A549 (cell line): ENCODE measurements around the gene RASL11B. TPM values are rescaled to one million over a fixed set of nuclear protein-coding genes. Genes with fewer than 3 reads are reported as not detected.

Experiments
- ATAC-seq, 2 experiments: fragments of 200-7000 bp in 1 of 2; fragments of >200 bp in 1 of 2; cut with Nextera tagmentation in 1 of 2; cut with Tn5 transposase in 1 of 2; 3 replicates each; pipeline versions ENCODE4 v1.8.0 to v1.9.1; 2018 to 2020; ENCODE audit warnings: mild to moderate bottlenecking in 1 of 2, moderate library complexity in 1 of 2
- CTCF ChIA-PET: fragments of 300-600 bp; sonication (Branson Sonifier 250); formaldehyde crosslinking; extraction: SDS; loops from one replicate; lab custom pipeline; 2021; ENCODE audit warnings: antibody characterized with exemption, inconsistent platforms; lab: Yijun Ruan, JAX
- POLR2A ChIA-PET: fragments of 350-600 bp; formaldehyde crosslinking; extraction: SDS; loops from one replicate; lab custom pipeline; 2021; ENCODE audit warnings: antibody characterized with exemption, inconsistent platforms; lab: Yijun Ruan, JAX
- DNase-seq, 2 experiments: peaks; one replicate each; pipeline versions ENCODE4 v3.0.0 to v3.0.0-alpha.2; 2011 to 2016; ENCODE audit warnings: low read depth in 1 of 2, low spot score in 1 of 2
- FAIRE-seq: peaks from 2 replicates; lab custom pipeline; 2011; peaks lifted over from hg19 to GRCh38; lab: Jason Lieb, UNC
- H3K27ac ChIP-seq, 2 experiments: fragments of >200 bp; sonication (Bioruptor Twin); formaldehyde crosslinking; 3 replicates each; pipeline ENCODE4 v1.5.1; 2016 to 2017
- H3K4me1 ChIP-seq: fragments of >200 bp; sonication (Bioruptor Twin); formaldehyde crosslinking; 3 replicates; pipeline ENCODE4 v1.6.1; 2016
- H3K4me2 ChIP-seq: fragments of >200 bp; sonication (Bioruptor Twin); formaldehyde crosslinking; 3 replicates; pipeline ENCODE4 v1.6.1; 2016
- H3K4me3 ChIP-seq: fragments of >200 bp; sonication (Bioruptor Twin); formaldehyde crosslinking; 3 replicates; pipeline ENCODE4 v1.5.1; 2016
- H3K9me3 ChIP-seq: fragments of >200 bp; sonication (Bioruptor Twin); formaldehyde crosslinking; 3 replicates; pipeline ENCODE4 v1.6.1; 2016
- CBX2 ChIP-seq: fragments of 200-600 bp; sonication (generic); IDR thresholded peaks from 2 replicates; pipeline ENCODE4 v1.6.1; 2016; ENCODE audit warnings: low read depth, mild to moderate bottlenecking, borderline replicate concordance
- CEBPB ChIP-seq, 2 experiments: fragments of >200 bp in 1 of 2; sonication (Bioruptor Twin) in 1 of 2; formaldehyde crosslinking in 1 of 2; IDR thresholded peaks; 2 replicates each; pipeline ENCODE4 v1.6.1; 2012 to 2016
- CHD4 ChIP-seq: fragments of 200-600 bp; sonication (generic); IDR thresholded peaks from 2 replicates; pipeline ENCODE4 v1.6.1; 2016; ENCODE audit warnings: antibody characterized with exemption, mild to moderate bottlenecking, borderline replicate concordance
- FOSB ChIP-seq: fragments of 250-450 bp; sonication (Bioruptor Pico); IDR thresholded peaks from 2 replicates; pipeline ENCODE4 v1.5.0; 2020; ENCODE audit warnings: mild to moderate bottlenecking, moderate library complexity
- FOSL2 ChIP-seq, 2 experiments: fragments of 450-650 bp in 1 of 2; fragments of >200 bp in 1 of 2; sonication (Bioruptor Twin) in 1 of 2; formaldehyde crosslinking; IDR thresholded peaks; 2 replicates each; pipeline versions ENCODE4 v1.5.0 to v1.6.1; 2016 to 2020; ENCODE audit warnings: mild to moderate bottlenecking in 1 of 2, moderate library complexity in 1 of 2
- FOXS1 ChIP-seq: fragments of 250-450 bp; sonication (Bioruptor Pico); IDR thresholded peaks from 2 replicates; pipeline ENCODE4 v1.5.0; 2020; ENCODE audit warnings: mild to moderate bottlenecking, moderate library complexity
- GATA3 ChIP-seq: IDR thresholded peaks from 2 replicates; pipeline ENCODE4 v1.6.1; 2012; ENCODE audit warnings: borderline replicate concordance
- HOXB13 ChIP-seq: fragments of 250-450 bp; sonication (Bioruptor Pico); IDR thresholded peaks from 2 replicates; pipeline ENCODE4 v1.5.0; 2020; ENCODE audit warnings: low read depth, mild to moderate bottlenecking, moderate library complexity
- MAFK ChIP-seq: fragments of 450-650 bp; IDR thresholded peaks from 2 replicates; pipeline ENCODE4 v1.6.1; 2014; ENCODE audit not compliant: partially characterized antibody
- MAZ ChIP-seq: fragments of 150-350 bp; IDR thresholded peaks from 2 replicates; pipeline ENCODE4 v1.6.1; 2014; ENCODE audit warnings: antibody characterized with exemption, low read depth, low read length, borderline replicate concordance
- MYC ChIP-seq: IDR thresholded peaks from 2 replicates; pipeline ENCODE4 v1.6.1; 2012; ENCODE audit warnings: mild to moderate bottlenecking, inconsistent platforms, low read length, improper control_type of control experiment, borderline replicate concordance
- NFE2L2 ChIP-seq: fragments of 150-350 bp; conservative IDR thresholded peaks from 2 replicates; pipeline ENCODE4 v1.6.1; 2014; ENCODE audit warnings: low read length
- NR3C1 ChIP-seq: fragments of >200 bp; sonication (Bioruptor Twin); formaldehyde crosslinking; IDR thresholded peaks from 3 replicates; pipeline ENCODE4 v1.6.1; 2017
- POLR2A ChIP-seq: IDR thresholded peaks from 2 replicates; pipeline ENCODE4 v1.6.1; 2012; ENCODE audit warnings: mild to moderate bottlenecking, low read length
- RARB ChIP-seq: fragments of 250-450 bp; sonication (Bioruptor Pico); IDR thresholded peaks from 2 replicates; pipeline ENCODE4 v1.8.0; 2021; ENCODE audit warnings: mild to moderate bottlenecking, moderate library complexity
- RNF2 ChIP-seq: fragments of 200-600 bp; sonication (generic); IDR thresholded peaks from 2 replicates; pipeline ENCODE4 v1.6.1; 2016; ENCODE audit warnings: low read depth, mild to moderate bottlenecking, antibody characterized with exemption, moderate library complexity, borderline replicate concordance
- TFCP2L1 ChIP-seq: fragments of 250-450 bp; sonication (Bioruptor Pico); IDR thresholded peaks from 2 replicates; pipeline ENCODE4 v1.5.0; 2021; ENCODE audit warnings: mild to moderate bottlenecking
- ZFP36 ChIP-seq: fragments of 450-650 bp; IDR thresholded peaks from 2 replicates; pipeline ENCODE4 v1.6.1; 2014; ENCODE audit warnings: borderline replicate concordance; ENCODE audit not compliant: partially characterized antibody
- ZNF302 ChIP-seq: fragments of 250-450 bp; sonication (Bioruptor Pico); IDR thresholded peaks from 2 replicates; pipeline ENCODE4 v1.9.0; 2021; ENCODE audit warnings: inconsistent platforms, mild to moderate bottlenecking, moderate library complexity
- WGBS: methylation state at CpG from one replicate; pipeline ENCODE4 v1.1.6; 2017; ENCODE audit errors: missing lambda C conversion rate; 5-methylcytosine and 5-hydroxymethylcytosine counted together
- polyA plus RNA-seq, 4 experiments: library from polyadenylated mRNA; depleted of rRNA in 3 of 4; stranded (reverse); fragments of >200 nt; fragmentation: RNase III in 1 of 4; extraction: RNeasy Plus Mini Kit Qiagen cat#74134 plus additional on column Dnase treatment in 1 of 4; gene quantifications; 2 replicates in 3 of 4; 3 replicates in 1 of 4; pipeline ENCODE4 v1.2.3, GENCODE V29; 2011 to 2017
- TF ChIP-seq, protein P1 (sequence below): IDR thresholded peaks from 2 replicates; pipeline ENCODE4 v1.6.1; 2012
- TF ChIP-seq, protein P2 (sequence below): fragments of 250-450 bp; sonication (Bioruptor Pico); IDR thresholded peaks from 2 replicates; pipeline ENCODE4 v1.5.0; 2021; ENCODE audit warnings: mild to moderate bottlenecking, moderate library complexity, borderline replicate concordance
- TF ChIP-seq, protein P3 (sequence below): fragments of >200 bp; sonication (Bioruptor Twin); formaldehyde crosslinking; IDR thresholded peaks from 3 replicates; pipeline ENCODE4 v1.5.1; 2016
- TF ChIP-seq, protein P4 (sequence below): fragments of 450-650 bp; IDR thresholded peaks from 2 replicates; pipeline ENCODE4 v1.6.1; 2014; ENCODE audit warnings: antibody characterized with exemption
- TF ChIP-seq, protein P5 (sequence below): fragments of >200 bp; sonication (Bioruptor Twin); formaldehyde crosslinking; IDR thresholded peaks from 3 replicates; pipeline ENCODE4 v1.6.1; 2016
- TF ChIP-seq, protein P6 (sequence below): IDR thresholded peaks from 2 replicates; pipeline ENCODE4 v1.6.1; 2012
- TF ChIP-seq, protein P7 (sequence below): fragments of >200 bp; sonication (Bioruptor Twin); formaldehyde crosslinking; IDR thresholded peaks from 2 replicates; pipeline ENCODE4 v1.6.1; 2016

Gene RASL11B
- polyA plus RNA-seq, 2 of the 4 experiments (the other 2 are of a cell fraction): 0.04 to 0.05 TPM

DNA sequence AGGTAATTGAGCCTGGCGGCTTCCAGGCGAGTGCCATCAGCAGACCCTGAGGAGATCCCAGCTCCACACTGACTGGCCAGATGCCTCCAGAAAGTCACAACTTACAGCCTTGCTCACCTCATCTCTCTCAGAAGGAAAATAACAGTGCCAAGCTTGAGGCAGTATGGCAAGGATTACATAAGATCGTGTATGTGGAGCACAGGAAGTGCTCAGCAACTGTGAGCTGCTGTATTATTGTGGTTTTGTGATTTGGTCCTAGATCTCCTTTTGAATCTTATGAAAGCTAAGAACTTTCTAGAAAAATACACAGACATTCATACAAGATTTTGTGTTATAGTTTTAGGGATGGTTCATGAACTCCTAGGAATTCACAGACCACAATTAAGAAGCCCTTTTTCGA is 14.0 kb downstream of the RASL11B start:
- POLR2A ChIA-PET: no interaction called here
- CTCF ChIA-PET: interaction anchor here (0.7 kb wide), 1 partner anchor 34 kb away, joined by 4 read pairs; no protein-coding TSS in a partner anchor
- 85% methylated on average over 4 of the region's 4 CpGs for WGBS
- TF ChIP-seq, protein P1, sequence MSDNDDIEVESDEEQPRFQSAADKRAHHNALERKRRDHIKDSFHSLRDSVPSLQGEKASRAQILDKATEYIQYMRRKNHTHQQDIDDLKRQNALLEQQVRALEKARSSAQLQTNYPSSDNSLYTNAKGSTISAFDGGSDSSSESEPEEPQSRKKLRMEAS: no peak
- TF ChIP-seq, protein P2, sequence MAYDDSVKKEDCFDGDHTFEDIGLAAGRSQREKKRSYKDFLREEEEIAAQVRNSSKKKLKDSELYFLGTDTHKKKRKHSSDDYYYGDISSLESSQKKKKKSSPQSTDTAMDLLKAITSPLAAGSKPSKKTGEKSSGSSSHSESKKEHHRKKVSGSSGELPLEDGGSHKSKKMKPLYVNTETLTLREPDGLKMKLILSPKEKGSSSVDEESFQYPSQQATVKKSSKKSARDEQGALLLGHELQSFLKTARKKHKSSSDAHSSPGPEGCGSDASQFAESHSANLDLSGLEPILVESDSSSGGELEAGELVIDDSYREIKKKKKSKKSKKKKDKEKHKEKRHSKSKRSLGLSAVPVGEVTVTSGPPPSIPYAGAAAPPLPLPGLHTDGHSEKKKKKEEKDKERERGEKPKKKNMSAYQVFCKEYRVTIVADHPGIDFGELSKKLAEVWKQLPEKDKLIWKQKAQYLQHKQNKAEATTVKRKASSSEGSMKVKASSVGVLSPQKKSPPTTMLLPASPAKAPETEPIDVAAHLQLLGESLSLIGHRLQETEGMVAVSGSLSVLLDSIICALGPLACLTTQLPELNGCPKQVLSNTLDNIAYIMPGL (CRISPR knock-in tag): no peak
- TF ChIP-seq MAZ (no peak), MYC (no peak), GATA3 (no peak), POLR2A (no peak), ZFP36 (no peak), TFCP2L1 (no peak), RARB (CRISPR knock-in tag) (no peak), NFE2L2 (no peak), CHD4 (no peak), CEBPB (IDR thresholded peaks at IDR 0.05) (no peak), FOSL2 (IDR thresholded peaks at IDR 0.05) (no peak), FOSL2 (CRISPR knock-in tag; IDR thresholded peaks at IDR 0.05) (no peak), ZNF302 (CRISPR knock-in tag) (no peak), NR3C1 (no peak)
- TF ChIP-seq, protein P3, sequence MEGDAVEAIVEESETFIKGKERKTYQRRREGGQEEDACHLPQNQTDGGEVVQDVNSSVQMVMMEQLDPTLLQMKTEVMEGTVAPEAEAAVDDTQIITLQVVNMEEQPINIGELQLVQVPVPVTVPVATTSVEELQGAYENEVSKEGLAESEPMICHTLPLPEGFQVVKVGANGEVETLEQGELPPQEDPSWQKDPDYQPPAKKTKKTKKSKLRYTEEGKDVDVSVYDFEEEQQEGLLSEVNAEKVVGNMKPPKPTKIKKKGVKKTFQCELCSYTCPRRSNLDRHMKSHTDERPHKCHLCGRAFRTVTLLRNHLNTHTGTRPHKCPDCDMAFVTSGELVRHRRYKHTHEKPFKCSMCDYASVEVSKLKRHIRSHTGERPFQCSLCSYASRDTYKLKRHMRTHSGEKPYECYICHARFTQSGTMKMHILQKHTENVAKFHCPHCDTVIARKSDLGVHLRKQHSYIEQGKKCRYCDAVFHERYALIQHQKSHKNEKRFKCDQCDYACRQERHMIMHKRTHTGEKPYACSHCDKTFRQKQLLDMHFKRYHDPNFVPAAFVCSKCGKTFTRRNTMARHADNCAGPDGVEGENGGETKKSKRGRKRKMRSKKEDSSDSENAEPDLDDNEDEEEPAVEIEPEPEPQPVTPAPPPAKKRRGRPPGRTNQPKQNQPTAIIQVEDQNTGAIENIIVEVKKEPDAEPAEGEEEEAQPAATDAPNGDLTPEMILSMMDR: no peak
- TF ChIP-seq, protein P4, sequence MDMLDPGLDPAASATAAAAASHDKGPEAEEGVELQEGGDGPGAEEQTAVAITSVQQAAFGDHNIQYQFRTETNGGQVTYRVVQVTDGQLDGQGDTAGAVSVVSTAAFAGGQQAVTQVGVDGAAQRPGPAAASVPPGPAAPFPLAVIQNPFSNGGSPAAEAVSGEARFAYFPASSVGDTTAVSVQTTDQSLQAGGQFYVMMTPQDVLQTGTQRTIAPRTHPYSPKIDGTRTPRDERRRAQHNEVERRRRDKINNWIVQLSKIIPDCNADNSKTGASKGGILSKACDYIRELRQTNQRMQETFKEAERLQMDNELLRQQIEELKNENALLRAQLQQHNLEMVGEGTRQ: no peak
- TF ChIP-seq, protein P5, sequence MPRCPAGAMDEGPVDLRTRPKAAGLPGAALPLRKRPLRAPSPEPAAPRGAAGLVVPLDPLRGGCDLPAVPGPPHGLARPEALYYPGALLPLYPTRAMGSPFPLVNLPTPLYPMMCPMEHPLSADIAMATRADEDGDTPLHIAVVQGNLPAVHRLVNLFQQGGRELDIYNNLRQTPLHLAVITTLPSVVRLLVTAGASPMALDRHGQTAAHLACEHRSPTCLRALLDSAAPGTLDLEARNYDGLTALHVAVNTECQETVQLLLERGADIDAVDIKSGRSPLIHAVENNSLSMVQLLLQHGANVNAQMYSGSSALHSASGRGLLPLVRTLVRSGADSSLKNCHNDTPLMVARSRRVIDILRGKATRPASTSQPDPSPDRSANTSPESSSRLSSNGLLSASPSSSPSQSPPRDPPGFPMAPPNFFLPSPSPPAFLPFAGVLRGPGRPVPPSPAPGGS: no peak
- TF ChIP-seq, protein P6, sequence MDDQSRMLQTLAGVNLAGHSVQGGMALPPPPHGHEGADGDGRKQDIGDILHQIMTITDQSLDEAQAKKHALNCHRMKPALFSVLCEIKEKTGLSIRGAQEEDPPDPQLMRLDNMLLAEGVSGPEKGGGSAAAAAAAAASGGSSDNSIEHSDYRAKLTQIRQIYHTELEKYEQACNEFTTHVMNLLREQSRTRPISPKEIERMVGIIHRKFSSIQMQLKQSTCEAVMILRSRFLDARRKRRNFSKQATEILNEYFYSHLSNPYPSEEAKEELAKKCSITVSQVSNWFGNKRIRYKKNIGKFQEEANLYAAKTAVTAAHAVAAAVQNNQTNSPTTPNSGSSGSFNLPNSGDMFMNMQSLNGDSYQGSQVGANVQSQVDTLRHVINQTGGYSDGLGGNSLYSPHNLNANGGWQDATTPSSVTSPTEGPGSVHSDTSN: no peak
- TF ChIP-seq, protein P7, sequence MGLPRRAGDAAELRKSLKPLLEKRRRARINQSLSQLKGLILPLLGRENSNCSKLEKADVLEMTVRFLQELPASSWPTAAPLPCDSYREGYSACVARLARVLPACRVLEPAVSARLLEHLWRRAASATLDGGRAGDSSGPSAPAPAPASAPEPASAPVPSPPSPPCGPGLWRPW: no peak
- Histone ChIP-seq H3K4me1 (no peaks in the 10 kb centered on the region), H3K9me3 (no peaks in the 10 kb centered on the region), H3K4me2 (no peak overlapping the region), H3K27ac (no peak overlapping the region), H3K4me3 (no peak overlapping the region)
- FAIRE-seq: no peak
- no peak for ATAC-seq
- no peak for DNase-seq

DNA sequence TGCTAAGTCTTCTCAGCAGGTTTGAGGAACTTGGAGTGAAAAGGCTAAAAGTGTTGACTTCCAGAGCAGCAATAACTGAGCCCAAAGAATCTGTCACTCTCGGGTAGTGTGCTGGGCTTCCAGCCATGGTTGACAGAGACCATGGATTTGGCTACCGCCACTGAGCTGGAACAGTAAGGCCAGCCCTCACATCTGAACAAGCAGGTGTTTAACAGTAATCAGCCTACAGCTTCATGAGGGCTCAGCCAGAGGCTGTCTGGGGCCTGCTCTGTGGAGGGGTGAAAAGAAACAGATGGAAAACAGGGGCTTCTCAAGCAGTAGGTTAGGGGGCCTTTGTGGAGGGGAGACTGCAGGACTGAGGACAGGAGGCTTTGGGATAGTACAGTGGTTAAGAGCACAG is 14.9 kb downstream of the RASL11B start:
- no peak overlapping the region for H3K4me2 ChIP-seq
- H3K4me3 ChIP-seq: no peak overlapping the region
- WGBS: 76% methylated on average over 2 of the region's 2 CpGs
- ATAC-seq (no peak), DNase-seq (no peak), FAIRE-seq (no peak)
- ChIA-PET POLR2A (no interaction called here), CTCF (no interaction called here)
- H3K9me3 ChIP-seq: no peaks in the 10 kb centered on the region
- H3K4me1 ChIP-seq: no peaks in the 10 kb centered on the region
- H3K27ac ChIP-seq: no peak overlapping the region
- TF ChIP-seq MYC (no peak), FOSB (no peak), HOXB13 (CRISPR knock-in tag) (no peak), MAFK (no peak), RNF2 (no peak), FOXS1 (CRISPR knock-in tag) (no peak), CBX2 (no peak)
- TF ChIP-seq, protein P2 (CRISPR knock-in tag): no peak
- TF ChIP-seq, protein P3: no peak
- TF ChIP-seq, protein P7: no peak
